Lower leg skin (tissue), 3 donors: ENCODE measurements around the gene IRF9.

Experiments
- POLR2A ChIP-seq, 2 donors: fragments of 450-650 bp; IDR thresholded peaks; one replicate each; pipeline ENCODE4 v1.6.1; 2016 to 2017; ENCODE audit warnings: antibody characterized with exemption in 2 of 2, mild to moderate bottlenecking in 1 of 2, moderate library complexity in 1 of 2
- TF ChIP-seq, protein P1 (sequence below), 3 donors: fragments of 450-650 bp; IDR thresholded peaks; one replicate each; pipeline ENCODE4 v1.5.1; 2016; ENCODE audit warnings: antibody characterized with exemption in 3 of 3, mild to moderate bottlenecking in 3 of 3, moderate library complexity in 2 of 3

DNA sequence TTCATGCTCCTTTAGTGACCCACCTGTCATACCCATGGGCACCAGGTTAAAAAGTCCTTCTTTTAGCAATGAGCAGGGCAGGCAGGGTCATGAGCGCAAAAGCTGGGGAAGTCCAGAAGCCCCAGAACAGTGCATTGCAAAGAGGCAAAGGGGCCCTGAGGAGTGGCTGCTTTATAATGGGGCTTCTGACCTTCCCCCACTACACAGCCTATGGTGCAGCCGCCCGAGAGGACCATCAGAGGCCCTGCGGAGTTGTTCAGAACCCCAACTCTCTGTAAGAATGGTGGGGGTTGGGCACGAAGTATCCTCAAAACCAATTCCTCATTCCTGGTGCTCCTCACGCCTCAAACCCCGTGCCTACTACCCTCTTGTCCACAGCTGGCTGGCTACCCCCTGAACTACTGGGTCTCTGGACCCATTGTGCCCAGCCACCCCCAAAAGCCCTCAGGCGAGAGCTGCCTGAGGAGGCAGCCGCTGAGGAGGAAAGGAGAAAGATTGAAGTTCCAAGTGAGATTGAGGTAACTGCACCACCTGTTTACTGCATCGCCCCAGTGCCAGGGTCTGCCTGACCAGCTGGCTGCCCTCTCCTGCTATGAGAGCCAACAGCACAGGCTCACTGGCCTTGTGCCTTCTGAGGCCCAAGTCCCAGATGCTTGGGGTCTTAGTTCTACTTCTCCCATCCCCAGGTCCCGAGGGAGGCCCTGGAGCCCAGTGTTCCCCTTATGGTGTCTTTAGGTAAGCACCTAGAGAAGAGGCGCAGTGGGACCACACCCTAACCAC, 17.5 kb downstream of the IRF9 start:
- TF ChIP-seq, protein P1, sequence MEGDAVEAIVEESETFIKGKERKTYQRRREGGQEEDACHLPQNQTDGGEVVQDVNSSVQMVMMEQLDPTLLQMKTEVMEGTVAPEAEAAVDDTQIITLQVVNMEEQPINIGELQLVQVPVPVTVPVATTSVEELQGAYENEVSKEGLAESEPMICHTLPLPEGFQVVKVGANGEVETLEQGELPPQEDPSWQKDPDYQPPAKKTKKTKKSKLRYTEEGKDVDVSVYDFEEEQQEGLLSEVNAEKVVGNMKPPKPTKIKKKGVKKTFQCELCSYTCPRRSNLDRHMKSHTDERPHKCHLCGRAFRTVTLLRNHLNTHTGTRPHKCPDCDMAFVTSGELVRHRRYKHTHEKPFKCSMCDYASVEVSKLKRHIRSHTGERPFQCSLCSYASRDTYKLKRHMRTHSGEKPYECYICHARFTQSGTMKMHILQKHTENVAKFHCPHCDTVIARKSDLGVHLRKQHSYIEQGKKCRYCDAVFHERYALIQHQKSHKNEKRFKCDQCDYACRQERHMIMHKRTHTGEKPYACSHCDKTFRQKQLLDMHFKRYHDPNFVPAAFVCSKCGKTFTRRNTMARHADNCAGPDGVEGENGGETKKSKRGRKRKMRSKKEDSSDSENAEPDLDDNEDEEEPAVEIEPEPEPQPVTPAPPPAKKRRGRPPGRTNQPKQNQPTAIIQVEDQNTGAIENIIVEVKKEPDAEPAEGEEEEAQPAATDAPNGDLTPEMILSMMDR (IDR thresholded peaks at IDR 0.05), result no peak
- TF ChIP-seq POLR2A (IDR thresholded peaks at IDR 0.05), result no peak
